HG03460 (cell line): Measurements from ENCODE around the gene NID1.
"Not testable (repeated sequence)": the region's sequence is repeated elsewhere in the genome, so short reads cannot be mapped to it uniquely, and the experiment has no call there.

Source experiments
- ATAC-seq: cut with Tn5 transposase; IDR thresholded peaks from one replicate; pipeline ENCODE4 v1.9.1; 2021; ENCODE audit not compliant: unreplicated experiment

NID1 gene

GRCh38 chr1:236002025-236002390, 62.9 kb downstream of the NID1 start:
- ATAC-seq, result no peak

- ATAC-seq, result no peak
These were observed 64.1 kb downstream of the NID1 start for GRCh38 chr1:236000781-236001180.

- peak; percentile 76 for ATAC-seq
These were observed 65.5 kb downstream of the NID1 start for GRCh38 chr1:235999259-235999925.

- ATAC-seq, result peak; percentile 34
These were observed 66.1 kb downstream of the NID1 start for GRCh38 chr1:235998812-235999211.

- no peak for ATAC-seq
These were observed 67.0 kb downstream of the NID1 start for GRCh38 chr1:235997931-235998330.

GRCh38 chr1:235997049-235997448, 67.8 kb downstream of the NID1 start:
- no peak for ATAC-seq

GRCh38 chr1:235996048-235996785, 68.7 kb downstream of the NID1 start:
- peak; percentile 25 for ATAC-seq

GRCh38 chr1:235995511-235995910, 69.4 kb downstream of the NID1 start:
- no peak for ATAC-seq

- no peak for ATAC-seq
These were observed 71.2 kb downstream of the NID1 start for GRCh38 chr1:235993652-235994051.

GRCh38 chr1:235992868-235993267, 72.0 kb downstream of the NID1 start:
- ATAC-seq, result no peak

GRCh38 chr1:235992346-235992745, 72.5 kb downstream of the NID1 start:
- ATAC-seq, result no peak

- ATAC-seq, result no peak
These were observed 74.5 kb downstream of the NID1 start for GRCh38 chr1:235990330-235990795.

- ATAC-seq, result no peak
These were observed 75.8 kb downstream of the NID1 start for GRCh38 chr1:235989105-235989504.

GRCh38 chr1:235986869-235987268, 78.0 kb downstream of the NID1 start:
- ATAC-seq, result peak; percentile 91

GRCh38 chr1:235984041-235984825, 80.7 kb downstream of the NID1 start:
- no peak for ATAC-seq

- ATAC-seq, result no peak
These were observed 83.9 kb downstream of the NID1 start for GRCh38 chr1:235980976-235981375.

GRCh38 chr1:235979716-235980333, 85.1 kb downstream of the NID1 start:
- no peak for ATAC-seq

GRCh38 chr1:235979176-235979575, 85.7 kb downstream of the NID1 start:
- ATAC-seq, result no peak

- no peak for ATAC-seq
These were observed 88.4 kb downstream of the NID1 start for GRCh38 chr1:235976490-235976889.

- ATAC-seq, result no peak
These were observed 90.3 kb downstream of the NID1 start for GRCh38 chr1:235974616-235975015.

- ATAC-seq, result not testable (repeated sequence)
These were observed 92.2 kb downstream of the NID1 start for GRCh38 chr1:235972691-235973090.
